Common myeloid progenitor, CD34-positive (primary cell): ENCODE measurements around the gene MAGI2.
A peak's percentile ranks its signal among the peaks of the same experiment; 100 is the strongest.

Source experiments
- CTCF ChIA-PET: fragments of 350-600 bp; sonication (Branson Sonifier 250); formaldehyde crosslinking; loops from one replicate; lab custom pipeline; 2021; ENCODE audit warnings: antibody characterized with exemption; lab: Charles Lee
- POLR2A ChIA-PET: fragments of 350-600 bp; sonication (Branson Sonifier 250); formaldehyde crosslinking; loops from one replicate; lab custom pipeline; 2021; ENCODE audit warnings: antibody characterized with exemption; lab: Charles Lee
- DNase-seq, 3 donors: peaks; one replicate each; pipeline versions ENCODE4 v3.0.0 to v3.0.0-alpha.2; 2013
- H3K27ac ChIP-seq, 2 experiments: 1 replicate in 1 of 2; 2 replicates in 1 of 2; pipeline ENCODE4 v1.7.0; 2013; ENCODE audit warnings: inconsistent platforms in 2 of 2, low read length in 2 of 2, mild to moderate bottlenecking in 2 of 2, low read depth in 1 of 2, moderate library complexity in 1 of 2; ENCODE audit not compliant: severe bottlenecking in 2 of 2, insufficient read depth in 1 of 2, poor library complexity in 1 of 2
- H3K27me3 ChIP-seq, 5 experiments: replicated peaks in 2 of 5; 1 replicate in 3 of 5; 2 replicates in 2 of 5; pipeline versions ENCODE4 v1.6.1 to v1.7.0; 2013; ENCODE audit warnings: low read length in 4 of 5, mild to moderate bottlenecking in 2 of 5, moderate library complexity in 2 of 5, inconsistent platforms in 1 of 5; ENCODE audit not compliant: insufficient read depth in 5 of 5, control insufficient read depth in 4 of 5
- H3K36me3 ChIP-seq, 4 experiments: 1 replicate in 2 of 4; 2 replicates in 2 of 4; pipeline versions ENCODE4 v1.6.1 to v1.7.0; 2013; ENCODE audit warnings: low read length in 3 of 4, control low read depth in 1 of 4, mild to moderate bottlenecking in 1 of 4; ENCODE audit not compliant: control insufficient read depth in 4 of 4, insufficient read depth in 4 of 4
- H3K4me1 ChIP-seq, 4 experiments: 1 replicate in 3 of 4; 2 replicates in 1 of 4; pipeline versions ENCODE4 v1.6.1 to v1.7.1; 2013; ENCODE audit warnings: low read length in 3 of 4, mild to moderate bottlenecking in 3 of 4, control low read depth in 1 of 4, inconsistent platforms in 1 of 4, moderate library complexity in 1 of 4; ENCODE audit not compliant: control insufficient read depth in 4 of 4, insufficient read depth in 4 of 4; ENCODE audit errors: control extremely low read depth in 1 of 4
- H3K4me3 ChIP-seq, 7 experiments: 1 replicate in 4 of 7; 2 replicates in 3 of 7; pipeline versions ENCODE4 v1.5.1 to v1.7.0; 2013; ENCODE audit warnings: mild to moderate bottlenecking in 7 of 7, low read length in 6 of 7, moderate library complexity in 6 of 7, inconsistent platforms in 2 of 7, low read depth in 2 of 7, control low read depth in 1 of 7; ENCODE audit not compliant: insufficient read depth in 4 of 7, control insufficient read depth in 1 of 7; ENCODE audit errors: extremely low read depth in 1 of 7
- H3K9me3 ChIP-seq, 5 experiments: 1 replicate in 4 of 5; 2 replicates in 1 of 5; pipeline versions ENCODE4 v1.6.1 to v1.7.1; 2013; ENCODE audit warnings: low read length in 4 of 5, mild to moderate bottlenecking in 2 of 5, inconsistent platforms in 1 of 5, low read depth in 1 of 5, moderate library complexity in 1 of 5; ENCODE audit not compliant: control insufficient read depth in 4 of 5, insufficient read depth in 2 of 5; ENCODE audit errors: control extremely low read depth in 1 of 5
- WGBS: methylation state at CpG from one replicate; pipeline ENCODE4 v1.1.5; 2013; ENCODE audit not compliant: insufficient coverage; 5-methylcytosine and 5-hydroxymethylcytosine counted together

MAGI2 gene

DNA sequence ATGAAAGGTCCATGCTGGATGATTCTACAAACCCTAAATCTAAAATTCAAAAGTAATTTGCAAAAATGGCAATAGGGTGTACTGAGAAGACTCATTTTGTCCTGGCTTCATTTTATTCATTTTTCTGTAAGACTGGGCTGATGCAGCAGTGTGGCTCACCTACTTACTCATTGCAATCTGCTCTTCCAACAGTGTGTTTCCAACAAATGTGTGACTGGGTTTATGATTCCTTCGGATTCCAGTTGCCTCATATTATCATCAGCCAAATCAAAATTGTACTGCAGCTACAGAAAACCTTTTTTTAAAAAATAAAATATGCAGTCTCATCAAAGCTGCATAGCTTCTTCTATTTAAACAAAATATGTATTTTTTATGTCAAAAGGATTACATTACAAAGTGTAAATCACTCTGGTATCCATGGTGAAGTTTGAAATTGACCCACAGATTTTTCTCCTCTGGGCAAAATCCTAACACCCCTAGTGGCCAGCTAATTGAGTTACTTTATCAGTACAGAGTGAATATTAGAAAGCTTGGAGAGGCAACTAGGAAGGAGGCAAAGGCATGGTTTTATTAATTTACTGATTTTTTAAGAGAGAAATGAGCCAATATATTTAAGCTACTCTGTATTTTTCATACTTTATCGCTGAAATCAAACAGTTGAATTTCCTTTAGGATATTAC lies 390.3 kb downstream of the MAGI2 start:
- no peaks in the 10 kb centered on the region for H3K27me3 ChIP-seq
- H3K27ac ChIP-seq, result no peak overlapping the region
- DNase-seq, result no peak
- WGBS, result 57% methylated on average over 1 of the region's 2 CpGs
- H3K9me3 ChIP-seq, result peaks cover 0 to 4% (median 0%) of the 10 kb centered on the region in 5 experiments
- ChIA-PET POLR2A (no interaction called here), CTCF (interaction anchor here (1.0 kb wide), 1 partner anchor 12 kb away, joined by 4 read pairs; no protein-coding TSS in a partner anchor)
- H3K4me1 ChIP-seq, result no peaks in the 10 kb centered on the region
- H3K36me3 ChIP-seq, result no peaks in the 10 kb centered on the region
- H3K4me3 ChIP-seq, result no peak overlapping the region

DNA sequence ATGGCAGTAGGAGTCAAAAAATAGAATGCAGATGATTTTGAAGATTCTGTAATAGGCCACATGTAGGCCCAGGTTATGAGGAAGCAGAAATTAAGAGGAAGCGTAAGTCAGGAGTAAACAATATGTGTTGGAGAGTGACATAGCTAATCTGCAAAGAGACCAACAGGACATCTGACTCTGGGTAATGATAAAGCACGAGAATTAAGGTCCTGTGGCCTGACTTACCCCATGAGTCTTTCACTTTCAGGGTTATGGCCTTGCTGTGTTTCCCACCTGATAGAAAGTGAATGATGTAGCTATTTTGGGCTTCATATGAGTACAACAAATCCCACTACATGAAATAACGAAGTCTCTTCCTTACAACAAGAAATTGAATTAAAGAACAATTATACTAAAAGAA lies 393.0 kb downstream of the MAGI2 start:
- H3K27ac ChIP-seq, result no peak overlapping the region
- no peaks in the 10 kb centered on the region for H3K27me3 ChIP-seq
- DNase-seq, result peak in 2 of 3 donors; percentile 5 to 39
- H3K36me3 ChIP-seq, result no peaks in the 10 kb centered on the region
- peaks cover 0 to 3% (median 0%) of the 10 kb centered on the region in 5 experiments for H3K9me3 ChIP-seq
- H3K4me3 ChIP-seq, result no peak overlapping the region
- ChIA-PET POLR2A (no interaction called here), CTCF (no interaction called here)
- 67% methylated on average over 1 of the region's 3 CpGs for WGBS
- no peaks in the 10 kb centered on the region for H3K4me1 ChIP-seq

DNA sequence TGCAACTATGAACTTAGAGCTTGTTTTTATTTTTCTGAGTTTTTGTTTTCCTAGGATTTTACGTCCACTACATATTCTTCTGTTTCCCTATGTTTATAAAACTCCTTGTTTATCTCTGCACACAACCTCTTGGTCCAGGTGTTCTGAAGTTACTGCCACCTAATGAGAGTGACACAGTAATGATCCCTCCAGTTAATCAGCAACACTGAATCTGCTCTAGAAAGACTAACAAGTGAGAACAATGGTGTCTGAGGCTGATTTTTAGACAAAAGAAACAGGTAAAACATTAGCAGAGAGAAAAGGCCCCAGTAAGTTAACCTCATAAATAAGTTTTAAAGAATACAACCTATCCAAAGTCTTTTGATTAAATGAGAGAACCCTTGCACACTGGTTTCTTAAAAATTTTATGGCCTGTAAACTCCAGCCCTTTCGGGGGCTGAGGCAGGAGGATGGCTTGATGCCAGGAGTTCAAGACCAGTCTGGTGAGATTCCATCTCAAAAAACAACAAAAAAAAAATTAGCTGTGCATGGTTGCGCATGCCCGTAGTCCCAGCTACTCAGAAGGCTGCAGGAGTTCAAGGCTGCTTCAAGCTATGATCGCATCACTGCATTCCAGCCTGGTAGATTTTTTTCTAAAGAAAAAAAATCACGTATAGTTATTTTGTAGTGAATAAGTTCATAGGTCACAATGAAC lies 397.6 kb downstream of the MAGI2 start:
- no peak overlapping the region for H3K27ac ChIP-seq
- DNase-seq, result no peak
- ChIA-PET CTCF (no interaction called here), POLR2A (no interaction called here)
- 100% methylated on average over 2 of the region's 6 CpGs for WGBS
- no peaks in the 10 kb centered on the region for H3K4me1 ChIP-seq
- peaks cover 0 to 3% (median 0%) of the 10 kb centered on the region in 5 experiments for H3K9me3 ChIP-seq
- H3K27me3 ChIP-seq, result no peaks in the 10 kb centered on the region
- no peaks in the 10 kb centered on the region for H3K36me3 ChIP-seq
- H3K4me3 ChIP-seq, result no peak overlapping the region

DNA sequence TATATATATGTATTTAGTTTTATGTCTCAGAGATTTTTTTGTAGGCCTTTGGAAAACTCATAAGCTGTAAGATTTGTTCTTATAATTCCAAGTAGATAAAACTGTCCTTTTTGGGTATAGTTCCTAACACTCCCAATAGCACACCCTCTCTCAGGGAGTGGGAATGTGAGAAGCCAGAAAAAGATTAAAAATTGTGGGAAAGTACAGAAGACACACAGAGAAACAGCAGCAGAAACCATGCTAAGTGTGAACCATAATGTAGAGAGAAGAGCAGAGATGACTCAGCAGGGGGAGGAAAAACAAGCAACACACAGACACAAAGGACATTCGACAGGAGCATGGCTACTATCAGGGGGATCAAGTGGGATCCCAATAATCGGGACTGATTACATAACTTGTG lies 401.6 kb downstream of the MAGI2 start:
- H3K4me1 ChIP-seq, result no peaks in the 10 kb centered on the region
- H3K27ac ChIP-seq, result no peak overlapping the region
- no peak overlapping the region for H3K4me3 ChIP-seq
- CTCF ChIA-PET, result interaction anchor here (1.7 kb wide), 1 partner anchor 12 kb away, joined by 4 read pairs; no protein-coding TSS in a partner anchor
- no peaks in the 10 kb centered on the region for H3K27me3 ChIP-seq
- 100% methylated on average over 2 of the region's 2 CpGs for WGBS
- DNase-seq, result no peak
- H3K36me3 ChIP-seq, result no peaks in the 10 kb centered on the region
- no peaks in the 10 kb centered on the region for H3K9me3 ChIP-seq
- POLR2A ChIA-PET, result no interaction called here

- CTCF ChIA-PET, result interaction anchor here (1.7 kb wide), 1 partner anchor 13 kb away, joined by 4 read pairs; no protein-coding TSS in a partner anchor
- no peaks in the 10 kb centered on the region for H3K9me3 ChIP-seq
- no peaks in the 10 kb centered on the region for H3K4me1 ChIP-seq
- H3K27me3 ChIP-seq, result no peaks in the 10 kb centered on the region
- POLR2A ChIA-PET, result no interaction called here
- H3K4me3 ChIP-seq, result no peak overlapping the region
- DNase-seq, result no peak
- H3K36me3 ChIP-seq, result no peaks in the 10 kb centered on the region
- no peak overlapping the region for H3K27ac ChIP-seq
- WGBS, result 97% methylated on average over 5 of the region's 5 CpGs
Observed at GRCh38 chr7:79050603-79051002, 402.9 kb downstream of the MAGI2 start.

DNA sequence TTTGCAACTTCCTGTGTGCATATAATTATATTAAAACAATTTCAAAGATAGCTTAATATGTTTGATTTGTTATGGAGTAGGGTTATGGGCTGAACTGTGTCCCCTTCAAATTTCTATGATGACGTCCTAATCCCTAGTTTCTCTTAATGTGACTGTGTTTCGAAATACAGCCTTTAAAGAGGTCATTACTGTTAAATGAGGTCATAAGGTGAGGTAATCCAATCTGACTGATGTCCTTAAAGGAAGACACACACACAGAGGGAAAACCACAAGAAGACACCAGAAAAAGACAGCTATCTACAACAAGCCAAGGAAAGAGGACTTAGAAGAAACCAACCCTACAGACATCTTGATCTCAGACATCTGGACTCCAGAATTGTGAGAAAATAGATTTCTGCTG lies 407.4 kb downstream of the MAGI2 start:
- CTCF ChIA-PET, result no interaction called here
- WGBS, result no CpG with 5 or more reads among the region's 2 CpGs

GRCh38 chr7:79037001-79037400 lies 416.5 kb downstream of the MAGI2 start:
- Histone ChIP-seq H3K9me3 (no peaks in the 10 kb centered on the region), H3K4me1 (no peaks in the 10 kb centered on the region), H3K4me3 (no peak overlapping the region), H3K27ac (no peak overlapping the region), H3K27me3 (no peaks in the 10 kb centered on the region), H3K36me3 (no peaks in the 10 kb centered on the region)
- WGBS, result 100% methylated on average over 2 of the region's 4 CpGs
- no peak for DNase-seq
- ChIA-PET CTCF (no interaction called here), POLR2A (no interaction called here)

More for the DNA sequence above, 407.4 kb downstream of the MAGI2 start:
- Histone ChIP-seq H3K27me3 (no peaks in the 10 kb centered on the region), H3K9me3 (no peaks in the 10 kb centered on the region), H3K27ac (no peak overlapping the region), H3K4me3 (no peak overlapping the region), H3K4me1 (no peaks in the 10 kb centered on the region), H3K36me3 (no peaks in the 10 kb centered on the region)
- no peak for DNase-seq
- POLR2A ChIA-PET, result no interaction called here
